SKM-1 treated with dmso at 0.1 percent for 144 hours (cell line): ENCODE measurements around the gene MAGI1.
"Not testable (repeated sequence)": the region's sequence is repeated elsewhere in the genome, so short reads cannot be mapped to it uniquely, and the experiment has no call there.

Experiments
- DNase-seq: peaks from one replicate; lab custom pipeline; 2025; ENCODE audit not compliant: unreplicated experiment; lab: John Stamatoyannopoulos, UW

Gene MAGI1

GRCh38 chr3:66038726-66039589 is at the start of gene MAGI1:
TSS of gene MAGI1 (minus strand) at chr3:66038918. CDS start at chr3:66038308, 610 bp downstream.
- DNase-seq: peak; percentile 92

- DNase-seq: no peak
Measured at GRCh38 chr3:66083784-66084213, 45.1 kb upstream of the MAGI1 start.

GRCh38 chr3:66083096-66083678 is 44.5 kb upstream of the MAGI1 start:
- no peak for DNase-seq

- DNase-seq: no peak
Measured at GRCh38 chr3:66082679-66083078, 44.0 kb upstream of the MAGI1 start.

- DNase-seq: no peak
Measured at GRCh38 chr3:66080167-66080566, 41.4 kb upstream of the MAGI1 start.

GRCh38 chr3:66077973-66078372 is 39.3 kb upstream of the MAGI1 start:
- DNase-seq: no peak

- DNase-seq: no peak
Measured at GRCh38 chr3:66076861-66077470, 38.2 kb upstream of the MAGI1 start.

GRCh38 chr3:66075281-66075680 is 36.6 kb upstream of the MAGI1 start:
- no peak for DNase-seq

- no peak for DNase-seq
Measured at GRCh38 chr3:66073464-66074141, 34.9 kb upstream of the MAGI1 start.

- no peak for DNase-seq
Measured at GRCh38 chr3:66068255-66068654, 29.5 kb upstream of the MAGI1 start.

- no peak for DNase-seq
Measured at GRCh38 chr3:66066963-66067617, 28.4 kb upstream of the MAGI1 start.

- DNase-seq: no peak
Measured at GRCh38 chr3:66055289-66055688, 16.6 kb upstream of the MAGI1 start.

- no peak for DNase-seq
Measured at GRCh38 chr3:66053550-66054094, 14.9 kb upstream of the MAGI1 start.

- no peak for DNase-seq
Measured at GRCh38 chr3:66052721-66053549, 14.2 kb upstream of the MAGI1 start.

GRCh38 chr3:66050821-66051220 is 12.1 kb upstream of the MAGI1 start:
- DNase-seq: no peak

GRCh38 chr3:66048051-66048395 is 9.3 kb upstream of the MAGI1 start:
- no peak for DNase-seq

GRCh38 chr3:66047311-66048050 is 8.8 kb upstream of the MAGI1 start:
- no peak for DNase-seq

GRCh38 chr3:66046321-66046720 is 7.6 kb upstream of the MAGI1 start:
- DNase-seq: not testable (repeated sequence)

GRCh38 chr3:66041828-66042227 is 3.1 kb upstream of the MAGI1 start:
- no peak for DNase-seq
